NCI-H187 treated with DMSO at 0.1 percent for 48 hours (cell line): ENCODE measurements around the gene IL1RL1.

Source experiments
- DNase-seq: peaks from one replicate; lab custom pipeline; 2025; lab: John Stamatoyannopoulos, UW

IL1RL1 gene

DNA sequence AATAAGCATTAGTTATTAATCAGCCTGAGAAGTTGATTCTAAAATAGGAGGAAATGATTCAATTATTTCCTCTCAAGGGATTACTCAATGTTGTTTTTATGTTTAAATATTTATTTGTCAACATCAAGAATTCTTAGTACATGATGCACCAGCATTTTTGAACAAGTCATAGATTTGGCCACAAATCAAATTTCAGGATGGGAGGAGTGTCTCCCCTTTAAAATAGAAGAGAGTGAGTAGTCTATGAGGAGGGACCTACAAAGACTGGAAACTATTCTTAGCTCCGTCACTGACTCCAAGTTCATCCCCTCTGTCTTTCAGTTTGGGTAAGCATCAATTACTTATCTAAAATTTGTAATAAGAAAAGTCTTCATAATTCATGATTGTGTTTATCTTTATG lies 25.6 kb downstream of the IL1RL1 start:
- no peak for DNase-seq

GRCh38 chr2:102337481-102338386 lies 26.4 kb downstream of the IL1RL1 start:
- no peak for DNase-seq

- no peak for DNase-seq
Measured at GRCh38 chr2:102340778-102341177, 29.4 kb downstream of the IL1RL1 start.

GRCh38 chr2:102342888-102343287 lies 31.5 kb downstream of the IL1RL1 start:
- no peak for DNase-seq

- DNase-seq, result no peak
Measured at GRCh38 chr2:102344397-102344796, 33.0 kb downstream of the IL1RL1 start.

DNA sequence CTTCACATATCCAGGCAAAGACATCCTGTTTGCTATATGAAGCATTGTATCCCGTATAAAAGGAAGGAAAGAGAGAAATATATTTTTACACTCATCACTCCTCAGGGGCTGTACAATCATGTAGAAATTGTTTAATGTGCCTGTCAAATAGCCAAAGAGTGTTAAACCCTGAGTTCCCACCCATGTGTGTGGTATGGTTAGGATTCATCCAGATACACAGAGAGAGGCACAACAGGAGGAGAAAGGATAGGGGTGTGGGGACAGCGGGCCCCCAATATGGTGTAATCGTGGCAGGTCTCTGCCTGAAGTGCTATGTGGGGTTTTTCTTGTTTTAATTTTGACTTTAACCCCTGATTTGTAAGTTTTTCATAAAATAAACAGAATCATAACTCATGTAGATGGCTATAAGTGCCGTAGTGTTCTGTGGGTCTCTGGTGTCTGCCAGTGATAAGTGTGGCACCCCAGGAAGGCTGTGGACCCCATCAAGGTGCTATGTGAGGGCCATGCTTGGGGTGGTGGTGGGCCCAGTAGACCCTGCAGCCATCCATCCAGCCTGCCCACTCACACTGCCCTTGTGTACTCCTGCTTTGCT lies 34.1 kb downstream of the IL1RL1 start:
- no peak for DNase-seq

DNA sequence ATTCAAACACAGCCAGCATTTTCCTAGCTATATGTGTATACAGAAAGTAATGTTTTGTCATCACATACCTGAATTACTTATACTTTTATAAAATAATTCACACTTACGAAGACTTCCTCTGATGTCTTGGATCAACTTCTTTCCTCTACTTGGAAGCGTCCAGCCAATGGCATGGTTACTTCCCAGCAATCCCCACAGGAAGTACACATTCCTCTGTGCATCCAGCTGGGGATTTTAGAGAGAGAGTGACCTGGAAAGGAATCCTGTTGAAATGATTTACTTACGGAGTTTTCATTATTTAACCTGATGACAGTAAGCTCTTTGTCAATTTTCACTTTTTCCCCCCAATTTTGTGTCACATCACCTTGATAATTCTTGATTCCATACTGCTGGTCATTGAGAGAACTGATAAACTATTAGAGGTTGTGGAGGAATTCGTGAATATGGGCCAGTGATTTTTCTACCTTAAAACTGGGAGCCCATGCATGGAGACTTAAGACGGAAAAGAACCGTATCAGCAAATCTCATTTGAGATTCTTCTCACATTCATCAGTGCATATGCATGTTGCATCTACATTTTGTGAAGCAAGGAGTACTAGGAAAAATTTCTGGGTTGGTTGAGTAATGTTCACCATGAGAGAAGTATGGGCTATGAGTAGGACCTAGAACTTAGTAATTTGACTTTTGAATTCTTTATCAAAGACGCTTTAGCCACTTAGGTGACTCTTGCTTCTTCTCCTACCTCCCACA lies 35.2 kb downstream of the IL1RL1 start:
- DNase-seq, result no peak

DNA sequence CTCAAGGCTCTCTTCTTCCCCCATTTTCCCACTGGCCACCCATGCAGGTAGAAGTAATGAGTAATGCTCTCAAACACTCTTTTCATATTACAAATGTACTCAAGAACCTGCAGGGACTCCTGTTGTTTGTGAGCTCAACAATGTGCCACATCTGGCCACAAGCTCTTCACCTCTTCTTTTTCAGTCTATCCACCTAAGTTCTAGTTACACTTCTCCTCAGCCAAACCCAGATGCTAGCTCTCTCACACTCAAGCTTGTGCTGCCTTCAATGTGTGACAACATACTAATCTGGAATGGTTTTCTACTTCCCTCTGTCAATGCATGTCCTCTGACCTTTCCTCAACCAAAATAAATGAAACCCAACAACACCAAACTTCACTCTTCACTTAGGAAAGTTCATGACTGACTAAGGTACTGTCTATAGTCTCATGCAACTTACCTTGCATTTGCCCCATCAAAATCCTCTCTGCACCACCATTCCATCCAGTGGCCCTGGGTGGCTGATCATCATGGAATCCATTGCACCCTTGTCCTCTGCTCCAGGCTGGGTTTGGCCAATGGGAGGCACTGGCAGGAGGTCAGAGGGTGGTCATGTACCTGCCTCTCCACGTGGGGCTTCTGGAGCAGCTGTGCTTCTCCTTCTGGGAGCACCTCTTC lies 38.9 kb downstream of the IL1RL1 start:
- DNase-seq, result no peak

- DNase-seq, result no peak
Measured at GRCh38 chr2:102355526-102356380, 44.4 kb downstream of the IL1RL1 start, which contains the start of gene IL18R1. TSS of gene IL18R1 (plus strand) at chr2:102355796. CDS start at chr2:102362661, 6,865 bp downstream.

- no peak for DNase-seq
Measured at GRCh38 chr2:102356381-102356712, 45.0 kb downstream of the IL1RL1 start.

- DNase-seq, result no peak
Measured at GRCh38 chr2:102356741-102357140, 45.4 kb downstream of the IL1RL1 start.

GRCh38 chr2:102357937-102358336 lies 46.6 kb downstream of the IL1RL1 start:
- no peak for DNase-seq

- DNase-seq, result no peak
Measured at GRCh38 chr2:102358496-102358895, 47.1 kb downstream of the IL1RL1 start.

DNA sequence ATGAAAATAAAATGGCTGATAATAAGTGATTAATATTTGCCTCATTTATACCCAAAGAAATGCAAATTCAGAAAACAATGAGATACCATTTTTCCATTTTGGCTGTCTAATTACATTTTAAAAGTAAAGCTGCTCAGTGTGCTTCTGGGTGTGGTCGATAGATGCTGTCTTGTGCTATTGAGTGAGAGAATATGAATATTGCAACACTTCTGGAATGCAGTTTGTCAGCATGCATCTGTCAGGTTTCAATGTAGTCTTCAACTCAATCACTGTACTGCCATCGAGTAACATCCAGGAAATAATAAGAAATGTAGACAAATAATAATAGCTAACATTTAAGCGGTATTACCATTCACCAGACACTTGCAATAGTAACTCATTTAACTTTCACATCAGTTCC lies 48.2 kb downstream of the IL1RL1 start:
- no peak for DNase-seq

- DNase-seq, result no peak
Measured at GRCh38 chr2:102361632-102362241, 50.4 kb downstream of the IL1RL1 start.

DNA sequence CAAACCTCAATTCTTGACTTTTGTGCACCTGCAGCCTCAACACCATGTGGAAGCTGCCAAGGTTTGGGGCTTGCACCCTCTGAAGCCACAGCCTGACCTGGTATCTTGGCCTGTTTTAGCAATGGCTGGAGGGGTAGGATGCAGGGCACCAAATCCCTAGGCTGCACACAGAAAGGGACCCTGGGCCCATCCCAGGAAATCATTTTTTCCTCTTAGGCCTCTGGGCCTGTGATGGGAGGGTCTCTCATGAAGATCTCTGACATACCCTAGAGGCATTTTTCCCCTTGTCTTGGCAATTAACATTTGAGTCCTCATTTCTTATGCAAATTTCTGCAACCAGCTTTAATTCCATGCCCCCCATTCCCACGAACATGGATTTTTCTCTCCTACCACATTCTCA lies 54.4 kb downstream of the IL1RL1 start:
- DNase-seq, result no peak

- DNase-seq, result no peak
Measured at GRCh38 chr2:102366406-102367112, 55.2 kb downstream of the IL1RL1 start.

DNA sequence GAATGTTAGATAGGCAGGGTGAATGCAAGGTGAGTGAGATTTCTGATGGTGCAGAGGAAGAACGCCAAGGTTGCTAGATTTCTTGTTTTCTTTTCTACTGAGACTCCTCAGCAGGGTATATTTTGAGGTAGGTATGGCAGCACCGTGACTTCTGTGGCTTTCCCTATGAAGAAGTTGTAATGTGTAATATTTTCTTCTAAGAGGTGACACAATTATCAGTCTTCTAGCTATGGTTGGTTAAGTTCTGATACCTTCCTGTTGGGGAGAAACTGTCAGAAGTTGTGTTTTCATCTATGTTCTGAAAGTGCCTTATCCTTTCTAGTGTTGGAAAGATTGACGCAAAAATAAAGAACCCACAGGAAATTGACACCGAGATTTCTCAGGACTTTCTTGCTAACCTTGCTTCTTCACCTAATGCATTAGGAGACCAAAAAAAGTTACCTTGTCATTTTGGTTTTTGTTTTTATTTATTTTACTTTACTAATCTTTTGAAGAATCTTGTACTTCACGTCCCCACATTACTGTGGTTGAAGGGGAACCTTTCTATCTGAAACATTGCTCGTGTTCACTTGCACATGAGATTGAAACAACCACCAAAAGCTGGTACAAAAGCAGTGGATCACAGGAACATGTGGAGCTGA lies 56.1 kb downstream of the IL1RL1 start:
- no peak for DNase-seq

DNA sequence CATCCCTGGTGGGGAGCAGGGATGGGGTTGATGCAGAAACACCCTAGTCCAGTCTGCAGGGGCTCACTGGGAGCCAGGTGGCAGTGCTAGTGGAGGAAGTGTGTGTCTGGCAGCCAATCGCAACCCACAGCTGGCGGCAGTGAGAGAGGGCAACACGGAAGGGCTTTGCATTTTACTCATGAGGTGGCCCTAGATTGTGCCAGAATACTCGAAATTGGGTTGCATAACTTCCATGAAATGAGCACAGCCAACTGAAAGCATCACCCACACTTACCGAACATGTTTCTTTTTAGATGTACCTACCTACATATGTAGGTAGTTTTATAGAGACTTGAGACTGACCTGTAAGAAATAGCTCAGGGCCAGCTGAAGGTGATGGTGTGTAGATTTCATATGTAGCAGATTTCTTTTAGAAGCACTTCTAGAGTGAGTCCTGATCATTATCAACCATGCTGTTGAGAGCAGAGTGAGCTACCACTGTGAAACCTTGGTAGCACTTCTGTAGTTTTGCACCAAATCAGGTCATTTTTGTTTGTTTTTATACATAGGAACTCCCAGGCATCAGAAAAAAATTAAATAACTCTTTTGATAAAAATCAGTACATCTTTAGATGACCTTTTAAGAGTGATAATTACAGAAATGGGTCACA lies 57.2 kb downstream of the IL1RL1 start:
- no peak for DNase-seq
